Cardiac muscle cell (in vitro differentiated cells and primary cell): ENCODE data around the gene RASA3. TPM values are rescaled to one million over a fixed set of nuclear protein-coding genes. Genes with fewer than 3 reads are reported as not detected.
A peak's percentile ranks its signal among the peaks of the same experiment; 100 is the strongest.

ENCODE experiments used
- DNase-seq, 2 donors: peaks; one replicate each; pipeline versions ENCODE4 v3.0.0 to v3.0.0-alpha.2; 2010 to 2017; ENCODE audit warnings: low read depth in 1 of 2, low spot score in 1 of 2
- H3K27ac ChIP-seq: fragments of 200-600 bp; sonication (generic); 2 replicates; pipeline ENCODE4 v1.5.1; 2016
- H3K27me3 ChIP-seq: fragments of 200-600 bp; sonication (generic); 2 replicates; pipeline ENCODE4 v1.6.0; 2016; ENCODE audit warnings: control low read depth
- H3K36me3 ChIP-seq: fragments of 200-600 bp; sonication (generic); 2 replicates; pipeline ENCODE4 v1.5.1; 2016; ENCODE audit warnings: control low read depth
- H3K4me1 ChIP-seq: fragments of 200-600 bp; sonication (generic); 2 replicates; pipeline ENCODE4 v1.8.1; 2017; ENCODE audit warnings: low read depth, mild to moderate bottlenecking, mixed run types
- H3K4me3 ChIP-seq: fragments of 200-600 bp; sonication (generic); 2 replicates; pipeline ENCODE4 v1.5.1; 2016; ENCODE audit warnings: mild to moderate bottlenecking
- H3K9me3 ChIP-seq: fragments of 200-600 bp; sonication (generic); 2 replicates; pipeline ENCODE4 v1.5.1; 2017; ENCODE audit warnings: low read depth, mild to moderate bottlenecking, control low read depth
- polyA plus RNA-seq: library from polyadenylated mRNA; unstranded; fragments of >200 nt; fragmentation: Nextera tagmentation; extraction: Ambion mirVana; gene quantifications from 2 replicates; pipeline ENCODE4 v1.2.1, GENCODE V29; 2016
- total RNA-seq: library from RNA; depleted of rRNA; stranded (reverse); fragments of >200 nt; gene quantifications from 2 replicates; pipeline ENCODE4 v1.2.3, GENCODE V29; 2016
- TF ChIP-seq, protein P1 (sequence below): IDR thresholded peaks from 2 replicates; pipeline ENCODE4 v1.5.1; 2012; ENCODE audit warnings: low read depth, mild to moderate bottlenecking, low read length

RASA3 gene
- total and polyA plus RNA-seq, 2 experiments from 2014 or later, result 14.0 to 26.0 TPM

GRCh38 chr13:113951246-113951999 lies 181.0 kb downstream of the RASA3 start:
- Histone ChIP-seq H3K4me3 (no peak overlapping the region), H3K36me3 (no peaks in the 10 kb centered on the region), H3K27ac (no peak overlapping the region), H3K27me3 (no peaks in the 10 kb centered on the region), H3K9me3 (no peaks in the 10 kb centered on the region), H3K4me1 (no peaks in the 10 kb centered on the region)
- TF ChIP-seq, protein P1, sequence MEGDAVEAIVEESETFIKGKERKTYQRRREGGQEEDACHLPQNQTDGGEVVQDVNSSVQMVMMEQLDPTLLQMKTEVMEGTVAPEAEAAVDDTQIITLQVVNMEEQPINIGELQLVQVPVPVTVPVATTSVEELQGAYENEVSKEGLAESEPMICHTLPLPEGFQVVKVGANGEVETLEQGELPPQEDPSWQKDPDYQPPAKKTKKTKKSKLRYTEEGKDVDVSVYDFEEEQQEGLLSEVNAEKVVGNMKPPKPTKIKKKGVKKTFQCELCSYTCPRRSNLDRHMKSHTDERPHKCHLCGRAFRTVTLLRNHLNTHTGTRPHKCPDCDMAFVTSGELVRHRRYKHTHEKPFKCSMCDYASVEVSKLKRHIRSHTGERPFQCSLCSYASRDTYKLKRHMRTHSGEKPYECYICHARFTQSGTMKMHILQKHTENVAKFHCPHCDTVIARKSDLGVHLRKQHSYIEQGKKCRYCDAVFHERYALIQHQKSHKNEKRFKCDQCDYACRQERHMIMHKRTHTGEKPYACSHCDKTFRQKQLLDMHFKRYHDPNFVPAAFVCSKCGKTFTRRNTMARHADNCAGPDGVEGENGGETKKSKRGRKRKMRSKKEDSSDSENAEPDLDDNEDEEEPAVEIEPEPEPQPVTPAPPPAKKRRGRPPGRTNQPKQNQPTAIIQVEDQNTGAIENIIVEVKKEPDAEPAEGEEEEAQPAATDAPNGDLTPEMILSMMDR, result peak; percentile 91
- DNase-seq, result peak; percentile 71 to 89

GRCh38 chr13:113950451-113951245 lies 181.8 kb downstream of the RASA3 start:
- H3K27ac ChIP-seq, result no peak overlapping the region
- no peaks in the 10 kb centered on the region for H3K27me3 ChIP-seq
- H3K36me3 ChIP-seq, result no peaks in the 10 kb centered on the region
- no peak overlapping the region for H3K4me3 ChIP-seq
- no peaks in the 10 kb centered on the region for H3K9me3 ChIP-seq
- no peak for DNase-seq
- TF ChIP-seq, protein P1, result no peak
- H3K4me1 ChIP-seq, result no peaks in the 10 kb centered on the region

DNA sequence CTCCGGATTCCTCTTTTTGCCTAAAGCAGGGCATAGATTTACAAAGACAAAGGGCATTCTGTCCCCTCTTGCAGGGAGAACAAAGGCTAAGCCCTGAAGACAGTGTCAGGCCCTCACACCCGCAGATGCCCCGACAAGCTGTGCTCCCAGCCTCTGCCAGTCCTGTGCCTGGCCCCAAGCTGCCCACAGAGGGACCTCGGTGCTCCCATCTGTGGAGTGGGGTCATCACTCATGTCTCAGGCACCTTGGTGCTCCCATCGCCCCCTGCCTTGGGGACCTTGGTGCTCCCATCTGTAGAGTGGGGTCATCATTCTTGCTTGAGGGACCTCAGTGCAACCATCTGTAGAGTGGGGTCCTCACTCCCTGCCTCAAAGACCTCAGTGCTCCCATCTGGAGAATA lies 182.9 kb downstream of the RASA3 start:
- TF ChIP-seq, protein P1, result no peak
- Histone ChIP-seq H3K9me3 (no peaks in the 10 kb centered on the region), H3K27ac (no peak overlapping the region), H3K36me3 (no peaks in the 10 kb centered on the region), H3K27me3 (no peaks in the 10 kb centered on the region), H3K4me3 (no peak overlapping the region), H3K4me1 (no peaks in the 10 kb centered on the region)
- no peak for DNase-seq

DNA sequence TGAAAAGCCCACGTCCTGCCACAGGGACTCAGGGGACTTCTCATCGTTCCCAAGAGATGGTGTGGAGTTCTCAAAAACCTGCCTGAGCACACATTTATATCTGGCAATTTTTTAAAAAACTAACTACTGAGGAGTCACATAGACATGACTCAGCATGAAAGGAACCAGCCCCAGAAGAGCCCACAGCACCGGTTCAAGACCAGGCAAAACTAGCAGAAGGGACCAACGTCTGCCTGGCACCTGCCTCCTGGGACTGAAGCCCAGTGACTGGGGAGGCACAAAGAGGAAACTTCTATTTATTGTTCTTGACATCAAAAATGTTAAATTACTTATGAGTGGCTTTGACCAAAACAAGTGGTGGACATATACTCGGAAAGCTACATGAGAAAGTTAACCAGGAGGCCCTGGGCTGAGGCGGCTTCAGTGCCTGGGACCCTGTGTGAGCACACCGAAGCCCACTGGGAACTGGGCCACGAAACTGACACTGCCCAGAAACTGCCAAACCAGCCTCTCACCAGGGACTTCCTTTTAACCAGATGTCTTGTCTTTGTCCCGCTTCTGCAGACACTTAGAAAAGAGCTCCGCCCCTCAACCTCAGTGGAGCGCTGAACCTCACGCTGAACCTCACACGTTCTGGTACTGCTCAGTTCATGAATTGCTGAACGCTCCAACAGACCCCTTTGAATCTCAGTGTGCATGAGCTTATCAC lies 184.2 kb downstream of the RASA3 start:
- Histone ChIP-seq H3K9me3 (no peaks in the 10 kb centered on the region), H3K27ac (no peak overlapping the region), H3K4me1 (peaks cover 8% of the 10 kb centered on the region), H3K27me3 (no peaks in the 10 kb centered on the region), H3K36me3 (no peaks in the 10 kb centered on the region), H3K4me3 (no peak overlapping the region)
- no peak for DNase-seq
- TF ChIP-seq, protein P1, result no peak

GRCh38 chr13:113947311-113948033 lies 185.0 kb downstream of the RASA3 start:
- no peak overlapping the region for H3K27ac ChIP-seq
- DNase-seq, result peak in 1 of 2 donors; percentile 70
- H3K4me3 ChIP-seq, result no peak overlapping the region
- H3K9me3 ChIP-seq, result no peaks in the 10 kb centered on the region
- H3K36me3 ChIP-seq, result no peaks in the 10 kb centered on the region
- TF ChIP-seq, protein P1, result peak; percentile 65
- H3K4me1 ChIP-seq, result peaks cover 11% of the 10 kb centered on the region
- H3K27me3 ChIP-seq, result no peaks in the 10 kb centered on the region
